Loucy (cell line): ENCODE data around the gene LBHD2.

ENCODE experiments used
- CTCF ChIP-seq: fragments of 200-600 bp; sonication (generic); conservative IDR thresholded peaks from 2 replicates; pipeline ENCODE4 v1.5.1; 2014; ENCODE audit warnings: mild to moderate bottlenecking, antibody characterized with exemption, low read length
- EZH2phosphoT487 ChIP-seq: fragments of 200-600 bp; IDR thresholded peaks from 2 replicates; pipeline ENCODE4 v1.6.1; 2018; ENCODE audit warnings: antibody characterized with exemption, mild to moderate bottlenecking, moderate library complexity, borderline replicate concordance

- TF ChIP-seq EZH2phosphoT487 = no peak
- no peak for TF ChIP-seq CTCF
Measured at GRCh38 chr14:103073876-103074728, 9.9 kb upstream of the LBHD2 start.
